Stimulated activated CD4-positive, alpha-beta T cell treated with anti-CD3 and anti-CD28 coated beads, TNF-alpha, amount 100 ng/mL, for 4 hours (primary cell): Measurements from ENCODE around the gene APBB1.

Experiments used
- DNase-seq, 3 experiments: peaks; one replicate each; pipeline ENCODE4 v3.0.0-alpha.2; 2020; ENCODE audit warnings: low read depth in 3 of 3

The APBB1 gene

GRCh38 chr11:6351782-6352382 is 67.0 kb downstream of the APBB1 start:
- no peak for DNase-seq

GRCh38 chr11:6350486-6350885 is 68.4 kb downstream of the APBB1 start:
- DNase-seq, result no peak

- DNase-seq, result no peak
Observed at GRCh38 chr11:6350043-6350442, 68.9 kb downstream of the APBB1 start.

- DNase-seq, result no peak
Observed at GRCh38 chr11:6345366-6345765, 73.5 kb downstream of the APBB1 start.
